Karpas-422 (cell line): ENCODE results near the gene RIGI. TPM values are rescaled to one million over a fixed set of nuclear protein-coding genes. Genes with fewer than 3 reads are reported as not detected.

Experiments used
- DNase-seq: peaks from one replicate; pipeline ENCODE4 v3.0.0-alpha.2; 2015
- H2AFZ ChIP-seq: fragments of 200-600 bp; sonication (generic); 2 replicates; pipeline ENCODE4 v1.6.1; 2014; ENCODE audit warnings: antibody characterized with exemption, low read length, mixed read lengths
- H3K27ac ChIP-seq: fragments of 200-600 bp; sonication (generic); 2 replicates; pipeline ENCODE4 v1.5.1; 2014; ENCODE audit warnings: mild to moderate bottlenecking, low read length, moderate library complexity
- H3K27me3 ChIP-seq: fragments of 200-600 bp; sonication (generic); 2 replicates; pipeline ENCODE4 v1.6.1; 2014; ENCODE audit warnings: low read length, mixed read lengths
- H3K36me3 ChIP-seq: fragments of 200-600 bp; sonication (generic); 2 replicates; pipeline ENCODE4 v1.6.1; 2014; ENCODE audit warnings: low read length, mixed read lengths; ENCODE audit not compliant: insufficient read depth
- H3K4me1 ChIP-seq: fragments of 200-600 bp; sonication (generic); 2 replicates; pipeline ENCODE4 v1.6.1; 2014; ENCODE audit warnings: mild to moderate bottlenecking, low read length, mixed read lengths
- H3K4me2 ChIP-seq: fragments of 200-600 bp; sonication (generic); 2 replicates; pipeline ENCODE4 v1.6.1; 2014; ENCODE audit warnings: low read length, low read depth, mild to moderate bottlenecking; ENCODE audit not compliant: poor library complexity, severe bottlenecking
- H3K4me3 ChIP-seq: fragments of 200-600 bp; sonication (generic); 2 replicates; pipeline ENCODE4 v1.5.1; 2014; ENCODE audit warnings: mild to moderate bottlenecking, antibody characterized with exemption, low read length, mixed read lengths
- H3K79me2 ChIP-seq: fragments of 200-600 bp; sonication (generic); 2 replicates; pipeline ENCODE4 v1.6.1; 2014; ENCODE audit warnings: mild to moderate bottlenecking, low read length, mixed read lengths
- H3K9ac ChIP-seq: fragments of 200-600 bp; sonication (generic); 2 replicates; pipeline ENCODE4 v1.6.0; 2014; ENCODE audit warnings: low read length
- H3K9me2 ChIP-seq: fragments of 200-600 bp; sonication (generic), shearing (Covaris generic); replicated peaks from 2 replicates; pipeline ENCODE4 v1.6.0; 2014; ENCODE audit warnings: mild to moderate bottlenecking, low read length, moderate library complexity; ENCODE audit not compliant: insufficient read depth
- H3K9me3 ChIP-seq: fragments of 300-700, 200-600 bp; sonication (generic); 2 replicates; pipeline ENCODE4 v1.6.1; 2014; ENCODE audit warnings: low read length, mixed read lengths
- H4K20me1 ChIP-seq: fragments of 200-600 bp; sonication (generic); 2 replicates; pipeline ENCODE4 v1.6.1; 2014; ENCODE audit warnings: mild to moderate bottlenecking, antibody characterized with exemption, low read length, low read depth; ENCODE audit not compliant: insufficient read depth
- total RNA-seq: library from RNA; depleted of rRNA; stranded (reverse); fragments of >200 nt; shearing (Covaris generic); gene quantifications from 2 replicates; pipeline ENCODE4 v1.2.3, GENCODE V29; 2014; ENCODE audit warnings: low replicate concordance

Gene RIGI
- total RNA-seq, 1 experiment from 2014 or later: 13.2 TPM

GRCh38 chr9:32501868-32502267 lies 24.1 kb downstream of the RIGI start:
- peaks cover 12% of the 10 kb centered on the region for H3K79me2 ChIP-seq

GRCh38 chr9:32500768-32501167 lies 25.2 kb downstream of the RIGI start:
- no peaks in the 10 kb centered on the region for H3K4me1 ChIP-seq
- no peaks in the 10 kb centered on the region for H3K9me2 ChIP-seq
- H3K27me3 ChIP-seq: no peaks in the 10 kb centered on the region
- no peak overlapping the region for H3K4me2 ChIP-seq
- DNase-seq: no peak
- H3K27ac ChIP-seq: no peak overlapping the region
- no peaks in the 10 kb centered on the region for H3K9me3 ChIP-seq
- H3K36me3 ChIP-seq: peaks cover 7% of the 10 kb centered on the region; the same call in 1 of the 2 replicates
- peaks cover 6% of the 10 kb centered on the region; the same call in 1 of the 2 replicates for H3K79me2 ChIP-seq
- no peak overlapping the region for H3K9ac ChIP-seq
- H3K4me3 ChIP-seq: no peak overlapping the region
- no peaks in the 10 kb centered on the region for H4K20me1 ChIP-seq
- no peak overlapping the region for H2AFZ ChIP-seq

More at GRCh38 chr9:32501868-32502267, 24.1 kb downstream of the RIGI start:
- Histone ChIP-seq H3K4me1 (no peaks in the 10 kb centered on the region), H3K27me3 (no peaks in the 10 kb centered on the region), H2AFZ (no peak overlapping the region), H3K27ac (no peak overlapping the region), H3K4me3 (no peak overlapping the region), H3K9me2 (no peaks in the 10 kb centered on the region), H3K36me3 (peaks cover 5% of the 10 kb centered on the region; the same call in 1 of the 2 replicates), H3K4me2 (no peak overlapping the region), H3K9me3 (no peaks in the 10 kb centered on the region), H3K9ac (no peak overlapping the region), H4K20me1 (no peaks in the 10 kb centered on the region)
- no peak for DNase-seq

- Histone ChIP-seq H3K4me1 (no peaks in the 10 kb centered on the region), H2AFZ (no peak overlapping the region), H3K9ac (no peak overlapping the region), H3K9me3 (no peaks in the 10 kb centered on the region), H3K27ac (no peak overlapping the region), H4K20me1 (no peaks in the 10 kb centered on the region), H3K9me2 (no peaks in the 10 kb centered on the region), H3K36me3 (peaks cover 7% of the 10 kb centered on the region; the same call in 1 of the 2 replicates), H3K27me3 (no peaks in the 10 kb centered on the region), H3K4me2 (no peak overlapping the region), H3K4me3 (no peak overlapping the region), H3K79me2 (peaks cover 3% of the 10 kb centered on the region; the same call in 1 of the 2 replicates)
- no peak for DNase-seq
These were observed 28.1 kb downstream of the RIGI start for GRCh38 chr9:32497921-32498320.

GRCh38 chr9:32490601-32491000 lies 35.4 kb downstream of the RIGI start:
- no peak overlapping the region for H3K9ac ChIP-seq
- H3K27me3 ChIP-seq: no peaks in the 10 kb centered on the region
- H4K20me1 ChIP-seq: no peaks in the 10 kb centered on the region
- no peaks in the 10 kb centered on the region for H3K9me3 ChIP-seq
- no peak overlapping the region for H2AFZ ChIP-seq
- no peaks in the 10 kb centered on the region for H3K4me1 ChIP-seq
- DNase-seq: no peak
- no peaks in the 10 kb centered on the region for H3K9me2 ChIP-seq
- no peak overlapping the region for H3K4me3 ChIP-seq
- no peaks in the 10 kb centered on the region; the same call in 1 of the 2 replicates for H3K36me3 ChIP-seq
- no peak overlapping the region for H3K27ac ChIP-seq
- H3K79me2 ChIP-seq: no peaks in the 10 kb centered on the region
- H3K4me2 ChIP-seq: no peak overlapping the region

GRCh38 chr9:32487981-32488380 lies 38.0 kb downstream of the RIGI start:
- H3K4me2 ChIP-seq: no peak overlapping the region
- no peak for DNase-seq

GRCh38 chr9:32486839-32487562 lies 39.0 kb downstream of the RIGI start:
- no peaks in the 10 kb centered on the region for H3K9me3 ChIP-seq
- no peak overlapping the region for H2AFZ ChIP-seq
- no peaks in the 10 kb centered on the region for H3K27me3 ChIP-seq
- H3K27ac ChIP-seq: no peak overlapping the region
- no peak overlapping the region for H3K4me3 ChIP-seq
- no peaks in the 10 kb centered on the region for H3K9me2 ChIP-seq
- no peak overlapping the region for H3K4me2 ChIP-seq
- H3K4me1 ChIP-seq: peaks cover 12% of the 10 kb centered on the region
- DNase-seq: no peak
- no peak overlapping the region for H3K9ac ChIP-seq
- H3K36me3 ChIP-seq: peaks cover 7% of the 10 kb centered on the region; the same call in 1 of the 2 replicates
- H3K79me2 ChIP-seq: no peaks in the 10 kb centered on the region
- no peaks in the 10 kb centered on the region for H4K20me1 ChIP-seq

More at GRCh38 chr9:32487981-32488380, 38.0 kb downstream of the RIGI start:
- Histone ChIP-seq H3K9ac (no peak overlapping the region), H2AFZ (no peak overlapping the region), H3K4me1 (peaks cover 11% of the 10 kb centered on the region), H3K9me2 (no peaks in the 10 kb centered on the region), H3K9me3 (no peaks in the 10 kb centered on the region), H3K27me3 (no peaks in the 10 kb centered on the region), H4K20me1 (no peaks in the 10 kb centered on the region), H3K4me3 (no peak overlapping the region), H3K36me3 (peaks cover 7% of the 10 kb centered on the region; the same call in 1 of the 2 replicates), H3K79me2 (no peaks in the 10 kb centered on the region), H3K27ac (no peak overlapping the region)

GRCh38 chr9:32483343-32483742 lies 42.7 kb downstream of the RIGI start:
- Histone ChIP-seq H3K9me3 (no peaks in the 10 kb centered on the region), H3K9me2 (no peaks in the 10 kb centered on the region), H3K4me3 (no peak overlapping the region), H4K20me1 (no peaks in the 10 kb centered on the region), H2AFZ (peak overlapping the region; percentile 89), H3K27me3 (no peaks in the 10 kb centered on the region), H3K27ac (0 out of 2 replicates have a peak overlapping the region, but pooled peaks have one; percentile 9), H3K4me1 (peaks cover 12% of the 10 kb centered on the region), H3K36me3 (peaks cover 15% of the 10 kb centered on the region; the same call in 1 of the 2 replicates), H3K9ac (0 out of 2 replicates have a peak overlapping the region, but pooled peaks have one; percentile 28), H3K4me2 (peak overlapping the region; percentile 36), H3K79me2 (no peaks in the 10 kb centered on the region)
- peak; percentile 51 for DNase-seq
